SK-N-SH treated with all-trans-retinoic acid at 6 μM for 48 hours (cell line): Measurements from ENCODE around the gene CD8B.

Experiments used
- ARNTL ChIP-seq: fragments of 450-650 bp; formaldehyde crosslinking; IDR thresholded peaks from 2 replicates; pipeline ENCODE4 v1.5.0; 2020; ENCODE audit warnings: low read depth, mild to moderate bottlenecking, moderate library complexity, borderline replicate concordance
- CREB5 ChIP-seq: fragments of 250-450 bp; sonication (Bioruptor Pico); IDR thresholded peaks from 2 replicates; pipeline ENCODE4 v1.5.1; 2020; ENCODE audit warnings: low read depth, mild to moderate bottlenecking, moderate library complexity
- CSDC2 ChIP-seq: fragments of 250-450 bp; sonication (Bioruptor Pico); IDR thresholded peaks from 2 replicates; pipeline ENCODE4 v1.5.0; 2020; ENCODE audit warnings: mild to moderate bottlenecking, moderate library complexity
- PATZ1 ChIP-seq: fragments of 250-450 bp; sonication (Bioruptor Pico); IDR thresholded peaks from 2 replicates; pipeline ENCODE4 v1.8.0; 2020; ENCODE audit warnings: mild to moderate bottlenecking, moderate library complexity, borderline replicate concordance
- POU6F1 ChIP-seq: fragments of 250-450 bp; sonication (Bioruptor Pico); IDR thresholded peaks from 2 replicates; pipeline ENCODE4 v1.8.0; 2021; ENCODE audit warnings: low read depth, mild to moderate bottlenecking, moderate library complexity, borderline replicate concordance
- PPARA ChIP-seq: fragments of 250-450 bp; sonication (Bioruptor Pico); IDR thresholded peaks from 2 replicates; pipeline ENCODE4 v1.5.0; 2020; ENCODE audit warnings: mild to moderate bottlenecking, borderline replicate concordance
- TSHZ2 ChIP-seq: fragments of 250-450 bp; sonication (Bioruptor Pico); IDR thresholded peaks from 2 replicates; pipeline ENCODE4 v1.5.0; 2020; ENCODE audit warnings: mild to moderate bottlenecking, moderate library complexity
- ZFP3 ChIP-seq: fragments of 250-450 bp; sonication (Bioruptor Pico); IDR thresholded peaks from 2 replicates; pipeline ENCODE4 v1.5.0; 2020; ENCODE audit warnings: mild to moderate bottlenecking, moderate library complexity

GRCh38 chr2:86806059-86806857 lies 55.4 kb downstream of the CD8B start:
- TF ChIP-seq POU6F1 (CRISPR knock-in tag) (no peak), PATZ1 (CRISPR knock-in tag) (no peak), PPARA (no peak), TSHZ2 (no peak), ZFP3 (CRISPR knock-in tag) (no peak), CREB5 (CRISPR knock-in tag) (no peak), ARNTL (CRISPR knock-in tag) (no peak), CSDC2 (CRISPR knock-in tag) (no peak)
